GM12872 (cell line): Measurements from ENCODE around the gene HS2ST1.

Experiments
- TF ChIP-seq, protein P1 (sequence below): IDR thresholded peaks from 3 replicates; pipeline ENCODE4 v1.5.1; 2011; ENCODE audit warnings: low read depth, mild to moderate bottlenecking, low read length, moderate library complexity; ENCODE audit not compliant: insufficient read depth

Gene HS2ST1

DNA sequence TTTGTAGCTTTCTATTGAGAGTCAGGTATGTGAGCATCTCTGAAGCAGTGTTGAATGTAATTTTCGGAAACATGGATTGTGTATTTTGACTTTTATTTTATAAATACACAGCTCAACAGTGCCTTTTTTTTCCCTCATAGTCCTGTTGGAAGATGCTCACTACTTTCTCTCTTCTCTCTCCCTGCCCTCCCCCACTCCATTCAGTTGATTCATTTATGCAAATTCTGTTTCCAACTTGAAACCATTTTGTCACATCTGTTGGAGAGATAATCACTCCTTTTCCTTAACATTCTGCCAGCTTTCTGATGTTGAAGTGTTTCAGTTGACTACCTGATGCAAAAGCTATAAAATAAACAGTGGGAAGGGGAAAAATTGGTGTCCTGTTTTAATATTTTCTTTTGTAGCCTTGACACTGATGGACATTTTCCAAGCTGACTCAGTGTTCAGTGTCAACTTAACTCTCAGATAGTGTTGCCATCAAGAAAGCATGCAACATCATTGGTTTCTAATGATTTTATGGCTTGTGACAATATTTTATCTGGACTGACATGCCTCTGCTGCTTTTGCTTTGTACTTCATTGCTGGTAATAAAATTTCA, 194.5 kb downstream of the HS2ST1 start:
- TF ChIP-seq, protein P1, sequence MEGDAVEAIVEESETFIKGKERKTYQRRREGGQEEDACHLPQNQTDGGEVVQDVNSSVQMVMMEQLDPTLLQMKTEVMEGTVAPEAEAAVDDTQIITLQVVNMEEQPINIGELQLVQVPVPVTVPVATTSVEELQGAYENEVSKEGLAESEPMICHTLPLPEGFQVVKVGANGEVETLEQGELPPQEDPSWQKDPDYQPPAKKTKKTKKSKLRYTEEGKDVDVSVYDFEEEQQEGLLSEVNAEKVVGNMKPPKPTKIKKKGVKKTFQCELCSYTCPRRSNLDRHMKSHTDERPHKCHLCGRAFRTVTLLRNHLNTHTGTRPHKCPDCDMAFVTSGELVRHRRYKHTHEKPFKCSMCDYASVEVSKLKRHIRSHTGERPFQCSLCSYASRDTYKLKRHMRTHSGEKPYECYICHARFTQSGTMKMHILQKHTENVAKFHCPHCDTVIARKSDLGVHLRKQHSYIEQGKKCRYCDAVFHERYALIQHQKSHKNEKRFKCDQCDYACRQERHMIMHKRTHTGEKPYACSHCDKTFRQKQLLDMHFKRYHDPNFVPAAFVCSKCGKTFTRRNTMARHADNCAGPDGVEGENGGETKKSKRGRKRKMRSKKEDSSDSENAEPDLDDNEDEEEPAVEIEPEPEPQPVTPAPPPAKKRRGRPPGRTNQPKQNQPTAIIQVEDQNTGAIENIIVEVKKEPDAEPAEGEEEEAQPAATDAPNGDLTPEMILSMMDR, result no peak

DNA sequence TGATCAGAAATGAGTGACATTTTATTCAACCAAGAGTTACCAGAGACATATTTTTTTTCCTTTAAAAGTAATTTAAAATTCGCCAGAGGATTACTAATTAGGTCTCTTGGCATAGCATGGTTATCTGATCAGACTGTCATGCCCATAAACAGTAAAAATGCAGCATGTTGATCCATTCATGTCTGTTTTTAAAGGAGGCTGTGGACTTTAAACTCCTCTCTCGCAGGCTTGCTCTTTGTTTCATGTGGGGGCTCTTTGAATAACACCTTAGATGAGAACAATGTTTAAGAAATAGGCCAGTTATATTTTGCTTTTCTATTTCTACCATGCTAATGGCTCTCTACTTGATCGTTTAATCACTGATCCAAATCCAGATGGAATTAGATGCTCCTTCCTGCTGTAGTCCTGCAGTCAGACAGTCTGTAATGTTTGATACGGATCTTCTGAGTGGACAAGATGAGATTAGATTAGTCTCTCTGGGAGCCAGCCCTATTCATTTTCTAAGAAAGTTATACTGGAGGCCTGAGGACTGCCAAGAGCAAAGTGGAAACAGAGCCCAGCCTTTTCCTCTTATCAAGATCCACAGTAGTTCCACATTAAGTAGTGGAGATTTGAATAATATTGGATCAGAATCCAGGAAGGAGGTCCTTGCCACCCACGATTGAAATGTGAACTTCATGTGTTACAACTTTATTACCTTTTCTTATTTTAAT, 197.4 kb downstream of the HS2ST1 start:
- TF ChIP-seq, protein P1, result no peak

DNA sequence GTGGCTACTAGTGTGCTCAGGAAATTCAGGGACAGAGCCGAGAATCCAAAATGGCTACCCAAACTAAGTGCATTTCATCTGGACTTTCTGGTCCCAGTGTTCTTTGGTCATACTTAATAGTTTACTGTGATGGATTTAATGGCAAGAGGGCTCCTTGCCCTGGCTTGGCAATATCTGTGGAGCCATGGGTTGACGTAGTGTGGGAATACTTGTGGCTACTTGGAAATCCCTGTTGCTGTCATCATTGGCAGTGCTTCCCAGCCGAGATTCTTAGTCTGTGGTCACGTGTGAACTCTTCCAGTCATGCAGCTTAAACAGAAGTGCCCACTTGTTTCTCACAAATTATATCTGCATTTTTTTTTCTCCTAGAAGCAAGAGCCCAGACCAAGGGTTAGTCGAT, 198.9 kb downstream of the HS2ST1 start:
- TF ChIP-seq, protein P1, result no peak

DNA sequence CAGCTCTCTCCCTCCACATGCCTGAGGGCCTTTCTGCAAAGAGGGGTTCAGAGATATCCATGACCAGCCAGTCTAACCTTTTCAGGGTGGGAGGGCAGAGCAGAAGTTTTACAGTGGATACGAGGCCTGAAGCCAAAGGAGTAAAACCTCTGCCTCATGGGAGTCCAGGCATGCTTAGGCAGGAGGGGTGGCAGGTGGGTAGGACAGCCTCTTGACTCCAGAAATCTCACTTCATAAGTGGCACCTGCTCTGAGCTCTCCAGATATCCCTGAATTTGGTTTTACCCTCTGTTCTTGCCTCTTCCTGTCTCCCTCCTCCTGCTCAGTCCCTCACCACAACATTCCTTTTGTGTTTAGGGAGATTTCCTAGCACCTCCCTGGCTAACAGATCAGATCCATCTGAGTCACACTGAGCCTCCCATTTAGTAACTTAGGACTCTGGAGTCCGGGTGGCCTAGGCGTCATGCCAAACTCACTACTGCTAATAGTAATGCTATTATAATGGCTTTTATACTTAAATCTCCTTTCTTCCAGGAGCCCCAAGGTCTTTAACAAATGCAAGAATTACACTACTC, 201.0 kb downstream of the HS2ST1 start:
- TF ChIP-seq, protein P1, result no peak

DNA sequence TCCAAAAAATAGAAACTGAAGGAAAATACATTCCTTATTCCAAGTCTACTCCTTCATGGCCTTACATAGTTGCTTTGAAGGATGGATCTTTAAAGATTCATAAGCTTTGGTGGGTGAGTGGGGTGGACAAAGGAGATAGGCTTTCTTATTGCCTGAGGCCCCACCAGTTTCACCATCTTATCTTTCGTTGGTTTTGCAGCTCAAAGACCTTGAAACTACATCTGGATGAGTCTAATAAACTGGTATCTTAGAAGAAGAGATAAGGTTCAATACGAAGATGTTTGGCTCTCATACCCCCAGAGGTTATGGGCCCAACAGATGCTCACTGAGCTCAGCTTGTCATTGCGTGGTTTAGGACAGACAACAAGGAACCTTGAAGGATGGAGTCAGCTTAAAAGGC, 201.5 kb downstream of the HS2ST1 start:
- TF ChIP-seq, protein P1, result no peak

DNA sequence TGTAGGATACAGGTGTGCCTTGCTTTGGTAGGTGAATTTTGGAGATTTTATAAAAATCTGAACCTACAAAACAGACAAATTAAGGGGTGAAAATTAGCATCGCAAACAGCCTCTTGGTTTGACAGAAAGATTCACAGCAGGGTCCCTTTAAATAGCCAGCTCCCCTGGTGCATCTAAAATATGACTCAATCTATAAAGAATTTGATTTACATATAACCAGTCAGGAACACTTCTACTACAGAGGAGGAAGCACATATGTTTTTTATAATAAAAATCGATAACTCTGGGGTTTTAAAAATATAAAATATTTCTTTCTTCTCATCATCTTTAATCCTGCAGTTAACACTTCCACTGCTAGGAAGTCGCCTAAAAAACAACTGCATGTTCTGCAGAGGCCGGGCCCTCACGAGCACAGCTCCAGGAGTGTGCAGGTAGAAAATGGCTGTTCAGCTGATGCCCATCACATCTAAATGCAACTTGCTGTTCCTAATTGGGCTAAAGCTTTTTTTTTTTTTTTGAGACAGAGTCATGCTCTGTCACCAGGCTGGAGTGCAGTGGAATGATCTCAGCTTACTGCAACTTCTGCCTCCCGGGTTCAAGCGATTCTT, 203.4 kb downstream of the HS2ST1 start:
- TF ChIP-seq, protein P1, result no peak

DNA sequence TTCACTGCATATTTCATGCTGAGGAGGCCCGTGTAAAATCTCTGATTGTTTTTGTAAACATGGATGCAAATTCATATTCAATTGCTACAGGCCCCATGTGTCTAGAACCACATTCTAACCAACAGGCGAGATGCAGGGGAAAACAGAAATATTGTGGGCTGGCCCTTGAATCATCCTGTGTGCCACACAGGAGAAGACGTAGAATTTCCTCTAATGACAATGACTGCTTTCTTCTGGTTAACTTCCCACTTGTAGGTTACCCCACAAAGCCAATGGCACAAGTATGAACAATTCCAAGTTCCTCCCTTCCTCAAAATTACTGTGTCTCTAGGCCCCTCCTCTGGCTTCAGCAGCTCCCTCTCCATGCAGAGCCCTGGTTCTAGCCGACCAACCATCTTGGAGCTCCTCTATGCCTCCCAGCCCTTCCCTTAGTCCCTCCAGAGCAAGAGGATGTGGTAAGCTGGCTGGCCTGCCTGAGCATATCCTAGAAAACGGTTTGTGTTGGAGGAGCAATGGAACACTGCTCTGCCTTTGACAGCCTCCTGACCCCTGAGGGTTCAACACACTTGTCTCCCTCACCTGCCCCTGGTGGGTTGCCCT, 205.2 kb downstream of the HS2ST1 start:
- TF ChIP-seq, protein P1, result no peak
